Kidney (tissue), 14 donors: ENCODE measurements around the gene DLGAP1. TPM values are rescaled to one million over a fixed set of nuclear protein-coding genes. Genes with fewer than 3 reads are reported as not detected.
A peak's percentile ranks its signal among the peaks of the same experiment; 100 is the strongest.

Experiments used
- DNase-seq, 5 donors: peaks; one replicate each; pipeline ENCODE4 v3.0.0-alpha.2; 2013 to 2020
- FAIRE-seq: peaks from 2 replicates; lab custom pipeline; 2012; peaks lifted over from hg19 to GRCh38; lab: Jason Lieb, UNC
- H3K27ac ChIP-seq, 2 donors: one replicate each; pipeline ENCODE4 v1.7.0; 2013; ENCODE audit warnings: low read depth in 2 of 2, low read length in 2 of 2, inconsistent platforms in 1 of 2
- H3K27me3 ChIP-seq: one replicate; pipeline ENCODE4 v1.7.1; 2013; ENCODE audit warnings: low read length, inconsistent platforms; ENCODE audit not compliant: control insufficient read depth, insufficient read depth
- H3K36me3 ChIP-seq, 3 donors: one replicate each; pipeline versions ENCODE4 v1.7.0 to v1.7.1; 2013; ENCODE audit warnings: low read length in 3 of 3, control low read depth in 1 of 3, inconsistent platforms in 1 of 3; ENCODE audit not compliant: insufficient read depth in 3 of 3, control insufficient read depth in 2 of 3
- H3K4me1 ChIP-seq, 3 donors: one replicate each; pipeline versions ENCODE4 v1.7.0 to v1.7.1; 2013; ENCODE audit warnings: low read length in 3 of 3, inconsistent platforms in 1 of 3, low read depth in 1 of 3; ENCODE audit not compliant: control insufficient read depth in 2 of 3, insufficient read depth in 2 of 3
- H3K4me3 ChIP-seq, 3 donors: one replicate each; pipeline versions ENCODE4 v1.7.0 to v1.8.1; 2013; ENCODE audit warnings: low read length in 3 of 3, control low read depth in 1 of 3, inconsistent platforms in 1 of 3
- H3K9ac ChIP-seq, 3 donors: one replicate each; pipeline versions ENCODE4 v1.7.0 to v1.7.1; 2013; ENCODE audit warnings: low read length in 3 of 3, control low read depth in 1 of 3, inconsistent platforms in 1 of 3
- H3K9me3 ChIP-seq, 3 donors: one replicate each; pipeline versions ENCODE4 v1.7.0 to v1.7.1; 2013; ENCODE audit warnings: low read length in 3 of 3, control low read depth in 1 of 3, inconsistent platforms in 1 of 3; ENCODE audit not compliant: control insufficient read depth in 2 of 3, insufficient read depth in 1 of 3
- CTCF ChIP-seq: IDR thresholded peaks from 3 replicates; pipeline ENCODE4 v1.5.1; 2012; ENCODE audit warnings: mild to moderate bottlenecking, moderate library complexity, borderline replicate concordance; ENCODE audit not compliant: insufficient read depth; ENCODE audit errors: extremely low read depth
- intact Hi-C: fragments of 100-400 bp; cut with DNase I; formaldehyde crosslinking; loops from one replicate; pipeline ENCODE4 v1.11.1; 2022
- polyA plus RNA-seq: library from polyadenylated mRNA; stranded (reverse); fragments of 350-450 nt; fragmentation: Illumina TruSeq; extraction: RNeasy Lipid Tissue Mini Kit (QIAGEN cat#74804); gene quantifications from one replicate; pipeline ENCODE4 v1.2.3, GENCODE V29; 2014; ENCODE audit warnings: low read depth, low replicate concordance; ENCODE audit not compliant: insufficient read depth
- total RNA-seq: library from RNA; stranded (reverse); fragmentation: NEBNext Ultra II Directional; extraction: Animal tissue kit (Norgen Biotek cat#: 25700); gene quantifications from one replicate; pipeline ENCODE4 v1.2.1, GENCODE V29; 2021
- donor health status: control.
- donor health status: control.
- donor health status: control.
- donor health status: control.
- donor health status: control.
- donor health status: DM: yes; HTN: yes; CAD: no.
- donor health status: Normal renal cell carcinoma (clear cell type).

Gene DLGAP1
- total and polyA plus RNA-seq, 2 donors from 2014 or later, result 1.2 to 32.8 TPM

- Histone ChIP-seq H3K27ac (peak overlapping the region; percentile 73 to 78), H3K36me3 (peaks cover 6 to 13% (median 9%) of the 10 kb centered on the region in 3 donors), H3K4me3 (peak overlapping the region in 2 of 3 donors; percentile 50 to 94), H3K27me3 (no peaks in the 10 kb centered on the region), H3K9me3 (no peaks in the 10 kb centered on the region), H3K9ac (peak overlapping the region in 1 of 3 donors; percentile 42), H3K4me1 (peaks cover 7 to 21% (median 14%) of the 10 kb centered on the region in 3 donors)
- FAIRE-seq (no peak), DNase-seq (peak in 1 of 5 donors; percentile 66)
- no peak for TF ChIP-seq CTCF
- intact Hi-C loops, result loop anchor here (10.0 kb wide), 2 partner anchors 138 to 182 kb away; no protein-coding TSS in a partner anchor
Observed at GRCh38 chr18:3457261-3457724, 997.8 kb downstream of the DLGAP1 start.

DNA sequence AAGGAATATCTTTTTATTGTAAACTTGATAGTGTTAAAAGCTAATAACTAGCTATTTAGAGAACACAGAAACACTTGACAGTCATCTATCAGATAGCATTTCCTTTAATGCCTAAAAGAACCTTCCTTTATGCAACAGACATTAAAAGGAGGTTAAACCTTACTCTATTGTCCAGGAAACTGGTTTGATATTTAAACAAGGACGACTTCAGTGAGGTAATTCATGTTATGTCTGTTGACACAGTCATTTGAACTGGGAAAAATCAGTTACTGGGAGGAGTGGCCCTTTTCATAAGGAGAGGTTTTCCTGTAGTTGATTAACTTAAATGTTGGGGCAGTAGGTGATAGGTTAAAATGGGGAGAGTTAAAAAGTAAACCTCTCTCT is 998.4 kb downstream of the DLGAP1 start:
- peaks cover 7 to 21% (median 14%) of the 10 kb centered on the region in 3 donors for H3K4me1 ChIP-seq
- intact Hi-C loops, result loop anchor here (10.0 kb wide), 2 partner anchors 138 to 182 kb away; no protein-coding TSS in a partner anchor
- H3K9ac ChIP-seq, result no peak overlapping the region

DNA sequence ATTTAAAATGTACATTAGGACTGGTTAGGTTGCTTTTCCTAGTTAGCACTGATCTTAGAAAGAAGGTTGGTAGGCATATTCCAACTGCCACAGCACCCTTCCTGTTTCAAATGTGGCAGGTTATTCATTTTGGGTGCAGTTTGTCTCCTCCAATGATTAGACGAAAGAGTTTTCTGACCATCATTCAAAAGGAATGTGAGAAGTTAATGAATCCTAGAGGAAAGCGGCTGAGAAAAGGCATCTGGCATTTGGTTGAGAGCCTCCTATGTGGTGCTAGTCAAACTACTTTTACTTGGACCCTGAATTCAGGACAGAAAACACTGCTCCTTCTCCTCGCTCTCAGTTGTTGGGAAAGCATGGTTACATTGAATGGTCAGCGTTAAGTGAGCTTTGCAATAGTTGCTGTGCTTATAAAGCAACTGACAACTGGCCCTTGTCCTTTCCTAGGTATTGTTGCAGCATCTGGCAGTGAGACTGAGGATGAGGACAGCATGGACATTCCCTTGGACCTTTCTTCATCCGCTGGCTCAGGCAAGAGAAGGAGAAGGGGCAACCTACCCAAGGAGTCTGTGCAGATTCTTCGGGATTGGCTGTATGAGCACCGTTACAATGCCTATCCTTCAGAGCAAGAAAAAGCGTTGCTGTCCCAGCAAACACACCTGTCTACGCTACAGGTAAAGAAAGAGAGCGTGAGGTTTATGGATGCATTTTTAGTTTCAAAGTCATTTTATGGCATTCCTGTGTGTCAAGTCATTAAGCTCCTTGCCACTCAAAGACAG is 999.0 kb downstream of the DLGAP1 start:
- H3K4me1 ChIP-seq, result peaks cover 7 to 21% (median 14%) of the 10 kb centered on the region in 3 donors
- peak overlapping the region; percentile 14 to 94 (median 33) for H3K4me3 ChIP-seq
- peak overlapping the region in 2 of 3 donors; percentile 0 to 99 for H3K9ac ChIP-seq
- TF ChIP-seq CTCF, result no peak
- intact Hi-C loops, result loop anchor here (10.0 kb wide), 2 partner anchors 139 to 181 kb away; no protein-coding TSS in a partner anchor
- H3K27me3 ChIP-seq, result no peaks in the 10 kb centered on the region
- no peaks in the 10 kb centered on the region for H3K9me3 ChIP-seq
- FAIRE-seq (no peak), DNase-seq (peak in 3 of 5 donors; percentile 18 to 86 (median 81))
- H3K36me3 ChIP-seq, result peaks cover 6 to 11% (median 9%) of the 10 kb centered on the region in 3 donors
- peak overlapping the region; percentile 86 to 99 for H3K27ac ChIP-seq

More for the DNA sequence above, 998.4 kb downstream of the DLGAP1 start:
- FAIRE-seq, result peak; percentile 47
- H3K9me3 ChIP-seq, result no peaks in the 10 kb centered on the region
- peaks cover 6 to 13% (median 9%) of the 10 kb centered on the region in 3 donors for H3K36me3 ChIP-seq
- no peaks in the 10 kb centered on the region for H3K27me3 ChIP-seq
- peak overlapping the region in 2 of 3 donors; percentile 31 to 94 for H3K4me3 ChIP-seq
- peak in 2 of 5 donors; percentile 44 to 67 for DNase-seq
- H3K27ac ChIP-seq, result peak overlapping the region; percentile 86 to 99
- TF ChIP-seq CTCF, result no peak
